Nephron (organoid): ENCODE measurements around the gene CNTNAP5.

Experiments
- H3K27ac Mint-ChIP-seq, 3 experiments: 2 replicates each; pipeline ENCODE4 v1.8.0; 2020; ENCODE audit warnings: mixed read lengths in 3 of 3, mild to moderate bottlenecking in 2 of 3, moderate library complexity in 1 of 3
- H3K27me3 Mint-ChIP-seq: 2 replicates; pipeline ENCODE4 v1.8.0; 2021; ENCODE audit warnings: low read depth, mild to moderate bottlenecking, moderate library complexity, mixed read lengths
- H3K36me3 Mint-ChIP-seq: 2 replicates; pipeline ENCODE4 v1.8.0; 2020; ENCODE audit warnings: low read depth, mixed read lengths
- H3K4me1 Mint-ChIP-seq: 2 replicates; pipeline ENCODE4 v1.8.0; 2020; ENCODE audit warnings: mixed read lengths
- H3K4me3 Mint-ChIP-seq, 3 experiments: 2 replicates each; pipeline ENCODE4 v1.8.0; 2020; ENCODE audit warnings: mild to moderate bottlenecking in 3 of 3, mixed read lengths in 3 of 3, moderate library complexity in 2 of 3
- H3K9me3 Mint-ChIP-seq: 2 replicates; pipeline ENCODE4 v1.8.0; 2020; ENCODE audit warnings: mixed read lengths
- CTCF ChIP-seq, 3 experiments: fragments of 200-600 bp; sonication (generic); IDR thresholded peaks; one replicate each; pipeline ENCODE4 v1.5.0; 2021; ENCODE audit warnings: antibody characterized with exemption in 3 of 3; ENCODE audit not compliant: unreplicated experiment in 3 of 3

Gene CNTNAP5

GRCh38 chr2:124250433-124250832, 225.3 kb downstream of the CNTNAP5 start:
- TF ChIP-seq CTCF (IDR thresholded peaks at IDR 0.05; ENCODE audit: unreplicated experiment in 3 of 3) = no peak
- Mint-ChIP-seq H3K4me3 (no peak overlapping the region), H3K9me3 (no peaks in the 10 kb centered on the region), H3K4me1 (no peaks in the 10 kb centered on the region), H3K36me3 (no peaks in the 10 kb centered on the region), H3K27ac (no peak overlapping the region), H3K27me3 (peaks cover 3% of the 10 kb centered on the region)

GRCh38 chr2:124254621-124255020, 229.5 kb downstream of the CNTNAP5 start:
- Mint-ChIP-seq H3K4me1 (no peaks in the 10 kb centered on the region), H3K36me3 (no peaks in the 10 kb centered on the region), H3K27me3 (no peaks in the 10 kb centered on the region), H3K9me3 (no peaks in the 10 kb centered on the region), H3K27ac (no peak overlapping the region), H3K4me3 (no peak overlapping the region)
- TF ChIP-seq CTCF (IDR thresholded peaks at IDR 0.05; ENCODE audit: unreplicated experiment in 3 of 3) = no peak

GRCh38 chr2:124257120-124257519, 232.0 kb downstream of the CNTNAP5 start:
- H3K9me3 Mint-ChIP-seq = no peaks in the 10 kb centered on the region
- H3K36me3 Mint-ChIP-seq = no peaks in the 10 kb centered on the region
- no peak overlapping the region for H3K4me3 Mint-ChIP-seq
- H3K27me3 Mint-ChIP-seq = no peaks in the 10 kb centered on the region
- TF ChIP-seq CTCF (IDR thresholded peaks at IDR 0.05; ENCODE audit: unreplicated experiment in 3 of 3) = no peak
- no peaks in the 10 kb centered on the region for H3K4me1 Mint-ChIP-seq
- H3K27ac Mint-ChIP-seq = no peak overlapping the region

- H3K27ac Mint-ChIP-seq = no peak overlapping the region
Observed at GRCh38 chr2:124258140-124258880, 233.2 kb downstream of the CNTNAP5 start.

GRCh38 chr2:124261456-124261855, 236.4 kb downstream of the CNTNAP5 start:
- peaks cover 4% of the 10 kb centered on the region for H3K4me1 Mint-ChIP-seq
- no peak overlapping the region for H3K4me3 Mint-ChIP-seq
- no peaks in the 10 kb centered on the region for H3K9me3 Mint-ChIP-seq
- H3K36me3 Mint-ChIP-seq = no peaks in the 10 kb centered on the region
- no peaks in the 10 kb centered on the region for H3K27me3 Mint-ChIP-seq
- H3K27ac Mint-ChIP-seq = no peak overlapping the region
- TF ChIP-seq CTCF (IDR thresholded peaks at IDR 0.05; ENCODE audit: unreplicated experiment in 3 of 3) = no peak

More at GRCh38 chr2:124258140-124258880, 233.2 kb downstream of the CNTNAP5 start:
- no peaks in the 10 kb centered on the region for H3K9me3 Mint-ChIP-seq
- H3K4me3 Mint-ChIP-seq = no peak overlapping the region
- H3K36me3 Mint-ChIP-seq = no peaks in the 10 kb centered on the region
- no peaks in the 10 kb centered on the region for H3K4me1 Mint-ChIP-seq
- no peaks in the 10 kb centered on the region for H3K27me3 Mint-ChIP-seq
- TF ChIP-seq CTCF (IDR thresholded peaks at IDR 0.05; ENCODE audit: unreplicated experiment in 3 of 3) = no peak

GRCh38 chr2:124264551-124265091, 239.5 kb downstream of the CNTNAP5 start:
- Mint-ChIP-seq H3K4me1 (peaks cover 12% of the 10 kb centered on the region), H3K4me3 (no peak overlapping the region)
- TF ChIP-seq CTCF (IDR thresholded peaks at IDR 0.05; ENCODE audit: unreplicated experiment in 3 of 3) = no peak

More at GRCh38 chr2:124264551-124265091, 239.5 kb downstream of the CNTNAP5 start:
- Mint-ChIP-seq H3K9me3 (no peaks in the 10 kb centered on the region), H3K27me3 (no peaks in the 10 kb centered on the region), H3K27ac (no peak overlapping the region), H3K36me3 (no peaks in the 10 kb centered on the region)
